GM12801 (cell line): ENCODE results near the gene ROR2.

ENCODE experiments used
- TF ChIP-seq, protein P1 (sequence below): IDR thresholded peaks from one replicate; pipeline ENCODE4 v1.5.1; 2011; ENCODE audit warnings: control low read depth; ENCODE audit not compliant: insufficient read length; ENCODE audit errors: extremely low read depth

Gene ROR2

DNA sequence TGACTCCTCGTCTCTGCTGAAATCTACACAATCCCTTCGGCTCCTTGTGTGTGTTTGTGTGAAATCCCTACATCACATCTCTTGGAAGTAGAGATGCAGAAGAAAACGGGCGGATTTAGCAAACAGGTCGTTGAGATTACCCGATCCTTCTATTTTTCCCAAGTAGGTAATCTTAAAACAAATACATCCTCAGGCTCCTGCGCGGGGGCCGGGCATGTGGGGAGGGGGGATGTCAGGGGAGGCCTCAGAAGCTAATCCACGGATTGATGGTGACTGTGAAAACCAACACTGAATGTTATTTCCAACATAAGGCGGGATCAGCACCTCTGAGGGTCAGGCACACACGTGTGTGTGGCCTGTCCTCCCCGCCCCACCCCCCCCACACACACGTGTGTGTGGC, 137.8 kb downstream of the ROR2 start:
- TF ChIP-seq, protein P1, sequence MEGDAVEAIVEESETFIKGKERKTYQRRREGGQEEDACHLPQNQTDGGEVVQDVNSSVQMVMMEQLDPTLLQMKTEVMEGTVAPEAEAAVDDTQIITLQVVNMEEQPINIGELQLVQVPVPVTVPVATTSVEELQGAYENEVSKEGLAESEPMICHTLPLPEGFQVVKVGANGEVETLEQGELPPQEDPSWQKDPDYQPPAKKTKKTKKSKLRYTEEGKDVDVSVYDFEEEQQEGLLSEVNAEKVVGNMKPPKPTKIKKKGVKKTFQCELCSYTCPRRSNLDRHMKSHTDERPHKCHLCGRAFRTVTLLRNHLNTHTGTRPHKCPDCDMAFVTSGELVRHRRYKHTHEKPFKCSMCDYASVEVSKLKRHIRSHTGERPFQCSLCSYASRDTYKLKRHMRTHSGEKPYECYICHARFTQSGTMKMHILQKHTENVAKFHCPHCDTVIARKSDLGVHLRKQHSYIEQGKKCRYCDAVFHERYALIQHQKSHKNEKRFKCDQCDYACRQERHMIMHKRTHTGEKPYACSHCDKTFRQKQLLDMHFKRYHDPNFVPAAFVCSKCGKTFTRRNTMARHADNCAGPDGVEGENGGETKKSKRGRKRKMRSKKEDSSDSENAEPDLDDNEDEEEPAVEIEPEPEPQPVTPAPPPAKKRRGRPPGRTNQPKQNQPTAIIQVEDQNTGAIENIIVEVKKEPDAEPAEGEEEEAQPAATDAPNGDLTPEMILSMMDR, result no peak

DNA sequence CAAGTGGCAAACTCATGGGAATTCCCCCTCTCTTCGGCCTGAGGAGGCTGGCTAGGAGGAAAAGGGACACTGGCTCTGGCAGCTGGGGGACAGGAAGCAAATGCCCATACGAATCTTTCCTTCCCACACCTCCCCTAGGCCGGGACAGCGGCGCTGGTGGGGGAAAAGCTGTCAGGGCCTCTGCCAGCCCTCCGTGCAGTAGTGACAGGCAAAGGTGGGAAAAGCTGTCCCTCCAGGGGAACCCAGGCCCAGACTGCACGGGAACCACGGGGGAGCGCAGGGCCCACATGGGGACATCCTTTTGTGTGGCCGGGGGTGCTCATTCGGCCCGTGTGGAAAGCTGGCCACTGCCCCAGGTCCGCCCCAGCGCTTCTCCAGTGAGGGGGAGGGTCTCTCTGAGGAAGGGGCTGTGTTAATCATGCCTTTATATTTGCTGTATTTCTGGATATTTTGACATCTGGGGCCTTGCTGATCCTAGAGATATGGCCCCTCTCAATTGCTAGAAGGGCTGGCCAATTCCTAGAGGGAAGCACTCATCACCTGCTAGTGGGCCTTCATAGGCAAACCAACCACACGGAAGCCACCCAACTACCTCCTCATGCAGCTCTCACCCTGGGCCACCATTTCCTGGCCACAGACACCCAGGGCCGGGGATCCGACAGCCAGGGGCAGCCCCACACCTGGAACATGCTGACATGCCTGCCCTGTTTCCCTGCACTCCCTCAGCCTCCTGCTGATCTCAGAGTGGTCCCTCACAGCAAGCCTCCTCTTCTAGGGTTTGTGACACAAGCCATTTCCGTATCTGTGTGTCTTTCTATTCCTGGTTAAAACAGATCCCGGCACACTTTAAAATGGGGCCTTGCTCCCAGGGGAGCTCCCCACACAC, 138.8 kb downstream of the ROR2 start:
- TF ChIP-seq, protein P1, result no peak

DNA sequence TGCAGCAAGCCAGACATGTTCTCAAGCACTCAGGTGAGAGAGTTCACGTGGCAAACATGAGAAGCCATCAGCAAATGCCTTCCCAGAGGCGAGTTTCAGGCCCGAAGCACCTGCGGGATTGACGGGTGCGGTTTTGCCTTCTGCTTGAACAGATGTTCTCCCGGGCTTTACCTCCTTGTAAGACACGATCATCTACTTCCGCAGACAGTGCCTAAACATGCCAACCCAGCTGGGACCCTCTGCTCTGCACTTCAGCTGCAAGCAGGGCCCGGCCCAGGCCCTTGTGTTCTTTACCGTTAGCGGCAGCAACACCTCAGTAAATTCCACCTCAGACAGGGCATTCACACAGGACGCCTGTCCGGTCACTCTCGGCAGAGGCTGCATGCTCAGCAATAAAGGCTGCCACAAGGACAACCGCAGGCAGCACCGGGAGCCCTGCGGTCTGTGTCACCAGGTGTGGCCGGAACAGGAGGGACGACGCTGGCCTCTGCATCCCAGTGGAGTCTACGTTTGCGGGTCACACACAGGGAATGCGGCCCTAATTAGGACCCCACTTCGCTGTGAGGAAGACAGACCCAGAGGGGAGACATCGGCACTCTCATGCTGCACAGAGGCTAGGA, 139.6 kb downstream of the ROR2 start:
- TF ChIP-seq, protein P1, result no peak

DNA sequence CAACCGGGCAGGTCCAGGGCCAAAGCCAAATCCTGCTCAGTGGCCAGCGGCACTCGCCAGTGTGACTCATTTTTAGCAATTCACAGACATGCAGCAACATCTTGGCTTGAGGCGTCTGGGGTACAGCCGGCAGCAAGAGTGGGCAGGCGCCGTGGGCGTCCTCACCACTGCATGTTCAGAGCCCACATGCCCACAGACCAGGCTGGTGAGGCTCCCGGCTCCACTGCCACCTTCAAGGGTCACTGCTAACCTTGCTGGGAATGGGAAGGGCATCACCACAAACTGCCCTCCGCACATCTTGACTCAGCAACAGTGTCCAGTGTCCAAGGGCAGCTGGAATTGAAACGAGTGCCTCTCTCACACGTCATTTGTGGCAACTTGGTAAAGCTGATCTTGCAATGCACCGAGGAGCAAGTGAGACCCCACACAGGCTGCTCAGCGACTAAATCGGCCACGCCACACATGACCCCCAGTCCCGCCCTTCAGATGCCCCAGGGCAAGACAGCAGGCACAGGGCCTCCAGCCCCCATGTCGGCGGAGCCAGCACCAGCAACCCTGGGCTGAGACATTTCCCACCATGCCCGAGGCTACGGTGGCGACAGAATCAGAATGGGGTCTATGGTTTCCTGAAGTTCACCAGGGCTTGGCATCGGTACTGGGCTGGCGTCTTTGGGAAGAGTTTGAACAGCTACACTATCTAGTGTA, 140.3 kb downstream of the ROR2 start:
- TF ChIP-seq, protein P1, result no peak

DNA sequence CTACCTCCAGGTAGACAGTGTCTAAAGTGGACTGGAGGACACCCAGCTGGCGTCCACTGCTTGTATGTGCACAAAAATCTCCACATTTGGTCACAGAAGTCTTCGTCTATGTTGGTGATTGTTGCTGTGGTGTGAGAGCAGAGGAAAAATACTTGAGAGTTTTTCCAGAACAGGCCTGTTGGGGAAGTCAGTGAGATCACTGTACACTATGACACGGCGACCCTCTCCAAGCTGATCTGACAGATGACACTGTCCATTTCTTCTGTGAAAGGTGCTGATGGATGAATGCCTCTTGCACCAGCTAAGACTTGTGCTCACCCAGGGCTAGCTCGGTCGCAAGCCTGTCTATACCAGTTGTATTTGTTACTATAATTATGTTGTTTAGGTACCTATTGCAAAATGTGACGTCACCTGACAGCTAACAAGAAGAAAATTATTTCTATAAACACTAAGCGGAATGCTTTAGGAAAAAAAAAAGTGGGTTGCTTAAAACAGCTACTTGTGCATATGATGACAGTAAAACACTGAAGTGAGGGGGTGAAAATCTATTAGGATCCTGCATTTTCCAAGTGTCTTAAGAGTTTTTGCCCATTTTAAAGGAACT, 142.3 kb downstream of the ROR2 start:
- TF ChIP-seq, protein P1, result no peak

DNA sequence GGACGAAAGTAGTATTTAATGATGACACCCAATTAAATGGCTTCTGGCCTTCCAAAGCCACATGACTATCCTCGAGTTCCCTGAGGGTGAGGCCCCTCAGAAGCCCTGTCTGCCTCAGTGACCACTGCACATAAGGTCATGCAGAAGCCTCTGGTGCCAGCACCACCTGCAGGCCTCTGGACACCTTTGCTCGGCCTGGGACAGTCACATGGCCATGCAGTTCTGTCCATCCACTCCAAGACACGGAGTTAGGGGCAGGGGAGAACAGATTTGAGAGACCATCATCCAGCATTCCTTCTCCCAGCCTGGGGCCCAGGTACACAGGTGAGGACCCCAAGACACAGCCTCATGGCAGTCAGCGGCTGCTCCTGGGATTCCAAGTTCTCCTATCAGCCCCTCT, 145.0 kb downstream of the ROR2 start:
- TF ChIP-seq, protein P1, result no peak

DNA sequence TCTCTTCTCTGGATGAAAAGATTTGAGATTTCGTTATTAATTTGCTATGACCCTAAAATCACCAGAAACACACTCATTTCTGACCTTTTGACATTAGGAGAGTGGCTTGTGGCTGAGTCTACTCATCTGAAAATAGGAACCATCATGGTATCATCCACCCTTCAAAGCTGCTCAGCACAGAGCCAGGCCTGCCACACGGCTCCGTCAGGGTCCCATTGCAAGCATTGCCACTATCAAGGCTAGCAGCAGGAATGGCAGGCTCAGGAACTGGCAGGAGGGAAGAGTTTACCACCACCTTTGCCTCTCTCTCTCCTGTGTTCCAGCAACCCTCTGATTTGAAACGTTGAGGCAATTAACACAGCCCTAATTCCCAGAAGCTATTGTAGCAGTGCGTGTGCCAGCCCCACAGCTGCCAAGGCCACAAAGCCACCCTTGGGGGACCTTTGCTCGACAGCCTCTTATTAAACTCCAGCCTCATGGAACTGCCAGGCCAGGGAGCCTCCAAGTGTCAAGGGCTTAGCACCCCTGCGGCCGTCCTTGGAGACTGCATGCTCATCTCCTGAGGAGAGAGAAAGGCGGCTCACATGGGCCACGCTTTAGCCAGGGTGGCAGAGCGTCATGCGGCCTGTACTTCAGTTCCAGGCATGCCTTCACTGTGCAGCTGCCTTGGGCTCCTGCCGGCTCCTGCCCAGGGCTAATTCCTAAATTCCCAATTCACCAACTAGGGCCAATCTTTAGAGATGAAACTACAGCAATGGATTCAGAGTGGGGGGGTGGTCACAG, 145.9 kb downstream of the ROR2 start:
- TF ChIP-seq, protein P1, result no peak
